IMR-90 (cell line): ENCODE measurements around the gene SDS. TPM values are rescaled to one million over a fixed set of nuclear protein-coding genes. Genes with fewer than 3 reads are reported as not detected.

ENCODE experiments used
- ATAC-seq: fragments of 200-7000 bp; cut with Tn5 transposase; 2 replicates; pipeline ENCODE4 v1.9.1; 2020; ENCODE audit warnings: low read depth, mild to moderate bottlenecking, moderate library complexity
- BruUV-seq: library from RNA; stranded (reverse); fragments of 400-500 nt; replicated peaks from 2 replicates; lab custom pipeline; 2021; lab: Mats Ljungman, UMichigan
- CTCF ChIA-PET: fragments of 300-600 bp; formaldehyde crosslinking; extraction: SDS; loops from one replicate; lab custom pipeline; 2021; ENCODE audit warnings: antibody characterized with exemption; lab: Yijun Ruan, JAX
- POLR2A ChIA-PET: fragments of 300-600 bp; sonication (Branson Sonifier 250); formaldehyde crosslinking; loops from one replicate; lab custom pipeline; 2022; ENCODE audit warnings: antibody characterized with exemption; ENCODE audit not compliant: unreplicated experiment; lab: Charles Lee
- DNase-seq: peaks from one replicate; pipeline ENCODE4 v3.0.0; 2013
- H2AFZ ChIP-seq: replicated peaks from 2 replicates; pipeline ENCODE3; 2013; ENCODE audit warnings: low read length, mild to moderate bottlenecking; ENCODE audit not compliant: poor library complexity
- H2AK5ac ChIP-seq: 2 replicates; pipeline ENCODE4 v1.6.1; 2013; ENCODE audit warnings: low read depth, low read length, inconsistent platforms
- H2AK9ac ChIP-seq: replicated peaks from 2 replicates; pipeline ENCODE3; 2013; ENCODE audit warnings: mild to moderate bottlenecking, low read depth, low read length, moderate library complexity; ENCODE audit not compliant: poor library complexity
- H2BK120ac ChIP-seq: 2 replicates; pipeline ENCODE4 v1.6.1; 2013; ENCODE audit warnings: low read depth, low read length, inconsistent platforms
- H2BK15ac ChIP-seq: 3 replicates; pipeline ENCODE4 v1.6.1; 2013; ENCODE audit warnings: low read depth, low read length, inconsistent platforms
- H2BK20ac ChIP-seq: 2 replicates; pipeline ENCODE4 v1.6.1; 2013; ENCODE audit warnings: low read depth, mild to moderate bottlenecking, inconsistent platforms, low read length, moderate library complexity
- H2BK5ac ChIP-seq: 2 replicates; pipeline ENCODE4 v1.6.1; 2013; ENCODE audit warnings: mild to moderate bottlenecking, low read depth, low read length, inconsistent platforms; ENCODE audit not compliant: poor library complexity, severe bottlenecking
- H3K14ac ChIP-seq: replicated peaks from 2 replicates; pipeline ENCODE4 v1.6.1; 2013; ENCODE audit warnings: low read depth, low read length, inconsistent platforms
- H3K18ac ChIP-seq: 2 replicates; pipeline ENCODE4 v1.6.1; 2013; ENCODE audit warnings: low read depth, low read length, control low read depth
- H3K23ac ChIP-seq: 2 replicates; pipeline ENCODE4 v1.6.1; 2013; ENCODE audit warnings: low read depth, low read length, inconsistent platforms
- H3K27ac ChIP-seq: 2 replicates; pipeline ENCODE4 v1.5.1; 2013; ENCODE audit warnings: mild to moderate bottlenecking, control low read depth, low read length; ENCODE audit not compliant: insufficient read depth
- H3K27me3 ChIP-seq: 2 replicates; pipeline ENCODE4 v1.6.1; 2013; ENCODE audit warnings: low read length; ENCODE audit not compliant: control insufficient read depth, insufficient read depth
- H3K36me3 ChIP-seq: 2 replicates; pipeline ENCODE4 v1.6.1; 2013; ENCODE audit warnings: low read length, mixed read lengths; ENCODE audit not compliant: control insufficient read depth, insufficient read depth
- H3K4ac ChIP-seq: 2 replicates; pipeline ENCODE4 v1.6.1; 2013; ENCODE audit warnings: low read depth, low read length, inconsistent platforms
- H3K4me1 ChIP-seq: 2 replicates; pipeline ENCODE4 v1.6.1; 2013; ENCODE audit warnings: low read length, mixed read lengths; ENCODE audit not compliant: control insufficient read depth, insufficient read depth
- H3K4me2 ChIP-seq: 2 replicates; pipeline ENCODE4 v1.6.1; 2013; ENCODE audit warnings: low read depth, mild to moderate bottlenecking, control low read depth, low read length, moderate library complexity
- H3K4me3 ChIP-seq: 2 replicates; pipeline ENCODE4 v1.5.1; 2013; ENCODE audit warnings: low read depth, mild to moderate bottlenecking, control low read depth, low read length, moderate library complexity; ENCODE audit not compliant: insufficient read depth
- H3K56ac ChIP-seq: 2 replicates; pipeline ENCODE4 v1.6.1; 2013; ENCODE audit warnings: low read length, inconsistent platforms; ENCODE audit not compliant: insufficient read depth; ENCODE audit errors: extremely low read depth
- H3K79me1 ChIP-seq, 2 experiments: 2 replicates each; pipeline ENCODE4 v1.6.1; 2013; ENCODE audit warnings: low read length in 2 of 2, inconsistent platforms in 1 of 2, low read depth in 1 of 2
- H3K9ac ChIP-seq: 2 replicates; pipeline ENCODE4 v1.6.1; 2013; ENCODE audit warnings: low read depth, low read length, control low read depth
- H3K9me1 ChIP-seq: 2 replicates; pipeline ENCODE4 v1.6.1; 2013; ENCODE audit warnings: low read length, inconsistent platforms; ENCODE audit not compliant: insufficient read depth
- H3K9me3 ChIP-seq: 2 replicates; pipeline ENCODE4 v1.6.1; 2013; ENCODE audit warnings: low read length; ENCODE audit not compliant: control insufficient read depth, insufficient read depth
- H4K20me1 ChIP-seq: 2 replicates; pipeline ENCODE4 v1.6.1; 2013; ENCODE audit warnings: low read length, inconsistent platforms; ENCODE audit not compliant: insufficient read depth
- H4K5ac ChIP-seq: 2 replicates; pipeline ENCODE4 v1.6.1; 2013; ENCODE audit warnings: mild to moderate bottlenecking, low read depth, low read length, control low read depth
- H4K8ac ChIP-seq, 2 experiments: 2 replicates each; pipeline ENCODE4 v1.6.1; 2013; ENCODE audit warnings: low read depth in 2 of 2, low read length in 2 of 2, control low read depth in 1 of 2, inconsistent platforms in 1 of 2
- H4K91ac ChIP-seq: 2 replicates; pipeline ENCODE4 v1.6.1; 2013; ENCODE audit warnings: low read depth, low read length, inconsistent platforms; ENCODE audit not compliant: insufficient read depth
- BHLHE40 ChIP-seq: fragments of 150-350 bp; IDR thresholded peaks from 2 replicates; pipeline ENCODE4 v1.6.1; 2016; ENCODE audit warnings: mild to moderate bottlenecking, low read depth, low read length
- CEBPB ChIP-seq: IDR thresholded peaks from 2 replicates; pipeline ENCODE4 v1.6.1; 2012; ENCODE audit warnings: low read depth, low read length, improper control_type of control experiment
- CHD1 ChIP-seq: IDR thresholded peaks from 2 replicates; pipeline ENCODE4 v1.6.1; 2012; ENCODE audit warnings: low read depth, low read length, improper control_type of control experiment
- CTCF ChIP-seq: conservative IDR thresholded peaks from 2 replicates; pipeline ENCODE4 v1.5.1; 2012; ENCODE audit warnings: mild to moderate bottlenecking, low read depth, low read length, improper control_type of control experiment
- FOS ChIP-seq: fragments of 150-350 bp; IDR thresholded peaks from 2 replicates; pipeline ENCODE4 v1.6.1; 2016; ENCODE audit warnings: low read depth, low read length
- MAFK ChIP-seq: IDR thresholded peaks from 2 replicates; pipeline ENCODE4 v1.6.1; 2012; ENCODE audit warnings: low read depth, low read length, improper control_type of control experiment
- MAZ ChIP-seq: IDR thresholded peaks from 2 replicates; pipeline ENCODE4 v1.6.1; 2012; ENCODE audit warnings: low read depth, mild to moderate bottlenecking, low read length, improper control_type of control experiment, moderate library complexity, borderline replicate concordance
- MXI1 ChIP-seq: IDR thresholded peaks from 2 replicates; pipeline ENCODE4 v1.6.1; 2012; ENCODE audit warnings: low read depth, mild to moderate bottlenecking, low read length, moderate library complexity, borderline replicate concordance
- NFE2L2 ChIP-seq: fragments of 150-350 bp; IDR thresholded peaks from 2 replicates; pipeline ENCODE4 v1.6.1; 2016; ENCODE audit warnings: low read depth, mild to moderate bottlenecking, low read length
- POLR2A ChIP-seq: IDR thresholded peaks from 2 replicates; pipeline ENCODE4 v1.6.1; 2012; ENCODE audit warnings: mild to moderate bottlenecking, low read depth, low read length
- RAD21 ChIP-seq: IDR thresholded peaks from 2 replicates; pipeline ENCODE4 v1.6.1; 2012; ENCODE audit warnings: low read length, improper control_type of control experiment
- RCOR1 ChIP-seq: IDR thresholded peaks from 2 replicates; pipeline ENCODE4 v1.6.1; 2012; ENCODE audit warnings: mild to moderate bottlenecking, low read length, improper control_type of control experiment; ENCODE audit not compliant: insufficient replicate concordance
- RFX5 ChIP-seq: IDR thresholded peaks from 2 replicates; pipeline ENCODE4 v1.8.0; 2012; ENCODE audit warnings: low read depth, mild to moderate bottlenecking, low read length, moderate library complexity
- SMC3 ChIP-seq: fragments of 150-350 bp; IDR thresholded peaks from 2 replicates; pipeline ENCODE4 v1.6.1; 2016; ENCODE audit warnings: low read depth, mild to moderate bottlenecking, antibody characterized with exemption, low read length, moderate library complexity
- WGBS, 2 experiments: methylation state at CpG; one replicate each; pipeline versions ENCODE4 v1.1.5 to v1.1.7; 2013; ENCODE audit warnings: missing lambda C conversion rate in 2 of 2; ENCODE audit not compliant: insufficient read length in 1 of 2; ENCODE audit errors: extremely low coverage in 2 of 2; 5-methylcytosine and 5-hydroxymethylcytosine counted together
- dilution Hi-C: fragments of 300-500 bp; cut with HindIII; formaldehyde crosslinking; loops from one replicate; pipeline ENCODE4 v1.14.3; 2018; ENCODE audit warnings: low sequenced_read_pairs; ENCODE audit not compliant: unreplicated experiment
- in situ Hi-C: fragments of 300-500 bp; cut with MboI; formaldehyde crosslinking; loops from 3 replicates; pipeline ENCODE4 v1.14.3; 2019; ENCODE audit warnings: low sequenced_read_pairs, inconsistent platforms, mixed read lengths
- intact Hi-C: fragments of 100-400 bp; cut with micrococcal nuclease; formaldehyde crosslinking; loops from 2 replicates; pipeline ENCODE4 v1.10.0; 2022
- polyA plus RNA-seq, 3 experiments: library from polyadenylated mRNA; depleted of rRNA; stranded (reverse); fragments of >200 nt; gene quantifications; 2 replicates each; pipeline ENCODE4 v1.2.3, GENCODE V29; 2012; ENCODE audit warnings: low replicate concordance in 1 of 3
- total RNA-seq: library from RNA; depleted of rRNA; stranded (reverse); fragments of >200 nt; gene quantifications from 2 replicates; pipeline ENCODE4 v1.2.3, GENCODE V29; 2012
- TF ChIP-seq, protein P1 (sequence below): fragments of 150-350 bp; IDR thresholded peaks from 2 replicates; pipeline ENCODE4 v1.6.1; 2016; ENCODE audit warnings: low read depth, mild to moderate bottlenecking, low read length, moderate library complexity, borderline replicate concordance
- TF ChIP-seq, protein P2 (sequence below): fragments of 150-350 bp; IDR thresholded peaks from 2 replicates; pipeline ENCODE4 v1.6.1; 2017; ENCODE audit warnings: mild to moderate bottlenecking, antibody characterized with exemption, low read length, low read depth

Gene SDS
- total and polyA plus RNA-seq, 2 of the 4 experiments (the other 2 are of a cell fraction): not detected

- no TSS peak for BruUV-seq
- no CpG with 5 or more reads among the region's 2 CpGs for WGBS, 2 experiments
- peaks cover 2% of the 10 kb centered on the region; the same call in 1 of the 2 replicates for H3K4me1 ChIP-seq
- H4K5ac ChIP-seq: no peak overlapping the region
- no peak overlapping the region for H3K4me2 ChIP-seq
- no peak overlapping the region for H2BK5ac ChIP-seq
- H3K18ac ChIP-seq: no peak overlapping the region
- no peak for DNase-seq
- POLR2A ChIA-PET: no interaction called here
- in situ Hi-C loops: no loop called here
- H2BK15ac ChIP-seq: no peak overlapping the region
- no peaks in the 10 kb centered on the region for H3K36me3 ChIP-seq
- TF ChIP-seq CEBPB (no peak), RAD21 (no peak), RCOR1 (no peak), MAZ (no peak), NFE2L2 (no peak), POLR2A (no peak), MXI1 (no peak), CTCF (no peak), RFX5 (no peak), SMC3 (no peak), FOS (no peak), CHD1 (no peak), MAFK (no peak), BHLHE40 (no peak)
- TF ChIP-seq, protein P1, sequence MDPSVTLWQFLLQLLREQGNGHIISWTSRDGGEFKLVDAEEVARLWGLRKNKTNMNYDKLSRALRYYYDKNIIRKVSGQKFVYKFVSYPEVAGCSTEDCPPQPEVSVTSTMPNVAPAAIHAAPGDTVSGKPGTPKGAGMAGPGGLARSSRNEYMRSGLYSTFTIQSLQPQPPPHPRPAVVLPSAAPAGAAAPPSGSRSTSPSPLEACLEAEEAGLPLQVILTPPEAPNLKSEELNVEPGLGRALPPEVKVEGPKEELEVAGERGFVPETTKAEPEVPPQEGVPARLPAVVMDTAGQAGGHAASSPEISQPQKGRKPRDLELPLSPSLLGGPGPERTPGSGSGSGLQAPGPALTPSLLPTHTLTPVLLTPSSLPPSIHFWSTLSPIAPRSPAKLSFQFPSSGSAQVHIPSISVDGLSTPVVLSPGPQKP: no peak
- TF ChIP-seq, protein P2, sequence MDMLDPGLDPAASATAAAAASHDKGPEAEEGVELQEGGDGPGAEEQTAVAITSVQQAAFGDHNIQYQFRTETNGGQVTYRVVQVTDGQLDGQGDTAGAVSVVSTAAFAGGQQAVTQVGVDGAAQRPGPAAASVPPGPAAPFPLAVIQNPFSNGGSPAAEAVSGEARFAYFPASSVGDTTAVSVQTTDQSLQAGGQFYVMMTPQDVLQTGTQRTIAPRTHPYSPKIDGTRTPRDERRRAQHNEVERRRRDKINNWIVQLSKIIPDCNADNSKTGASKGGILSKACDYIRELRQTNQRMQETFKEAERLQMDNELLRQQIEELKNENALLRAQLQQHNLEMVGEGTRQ: no peak
- no peak overlapping the region for H3K14ac ChIP-seq
- peaks cover 0 to 8% of the 10 kb centered on the region in 2 experiments; a peak in 2 of 4 replicates for H3K79me1 ChIP-seq
- H2AK9ac ChIP-seq: no peak overlapping the region
- H4K20me1 ChIP-seq: no peaks in the 10 kb centered on the region
- H4K8ac ChIP-seq: no peak overlapping the region
- H3K4ac ChIP-seq: no peak overlapping the region
- CTCF ChIA-PET: no interaction called here
- H2AK5ac ChIP-seq: no peak overlapping the region
- H2BK20ac ChIP-seq: no peak overlapping the region
- H3K27ac ChIP-seq: no peak overlapping the region
- no peak for ATAC-seq
- H3K9me3 ChIP-seq: no peaks in the 10 kb centered on the region
- H3K23ac ChIP-seq: no peak overlapping the region
- no peak overlapping the region for H2AFZ ChIP-seq
- H3K9ac ChIP-seq: no peak overlapping the region
- H3K9me1 ChIP-seq: no peaks in the 10 kb centered on the region
- no peak overlapping the region for H3K56ac ChIP-seq
- H3K4me3 ChIP-seq: no peak overlapping the region
- intact Hi-C loops: no loop called here
- H4K91ac ChIP-seq: no peak overlapping the region
- dilution Hi-C loops: no loop called here
- H3K27me3 ChIP-seq: no peaks in the 10 kb centered on the region; the same call in 1 of the 2 replicates
- H2BK120ac ChIP-seq: no peak overlapping the region
Measured at GRCh38 chr12:113420996-113421595, 17.4 kb upstream of the SDS start.
